ENCODE measurements around the gene HMGCS2.

Gene HMGCS2

DNA sequence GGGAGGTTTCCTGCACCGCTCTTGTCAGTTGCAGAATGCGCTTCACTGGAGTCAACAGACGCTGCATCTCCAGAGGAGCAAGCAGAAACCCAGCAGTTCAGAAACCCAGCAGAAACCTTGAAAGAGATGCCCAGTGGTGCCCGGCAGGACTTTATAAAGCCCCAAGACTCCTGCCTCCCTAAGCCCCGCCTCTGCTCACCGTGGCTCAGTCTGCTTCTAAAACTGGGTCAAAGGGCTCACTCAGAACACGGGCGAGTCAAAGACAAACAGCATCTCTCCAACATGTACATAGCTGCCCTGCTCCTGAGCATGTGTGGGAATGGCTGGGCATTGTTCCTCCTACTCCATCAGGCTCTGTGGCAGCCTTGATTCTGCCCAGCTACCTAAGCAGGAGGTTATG is at the start of gene HMGCS2:
Gene HMGCS2 (minus strand): TSS at position 128 of the 400 bp plus-strand sequence. CDS start 61 bp downstream, at position 67.
- DNase-seq = no peak
- Mint-ChIP-seq H3K36me3 (ENCODE audit: low read depth) (no peaks in the 10 kb centered on the region), H3K4me3 (no peak within 1 kb of the TSS), H3K27me3 (peaks cover 18% of the 10 kb centered on the region), H3K9me3 (no peaks in the 10 kb centered on the region), H3K4me1 (peaks cover 2% of the 10 kb centered on the region), H3K27ac (no peak within 1 kb of the TSS)
- no peak for ATAC-seq

DNA sequence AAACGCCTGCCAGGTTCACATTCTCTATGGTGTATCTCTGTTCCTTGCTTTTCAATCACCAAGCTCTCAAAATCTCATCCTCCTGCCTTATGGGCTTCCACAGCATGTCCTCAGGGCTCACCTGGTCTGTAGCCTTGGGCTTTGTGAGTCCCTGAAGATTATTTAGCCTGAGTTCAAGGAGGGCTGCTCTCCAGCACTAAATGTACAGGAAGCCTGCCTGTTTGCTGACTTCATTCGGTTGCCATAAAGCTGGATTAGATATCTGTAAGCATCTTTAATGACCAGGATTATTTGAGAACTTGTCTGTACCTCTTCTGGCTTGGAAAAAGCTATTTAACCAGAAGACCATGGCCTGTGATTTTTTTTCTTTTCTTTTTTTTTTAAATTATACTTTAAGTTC is 49.5 kb upstream of the HMGCS2 start:
- Mint-ChIP-seq H3K27ac (no peak overlapping the region), H3K27me3 (peaks cover 2% of the 10 kb centered on the region), H3K4me3 (no peak overlapping the region), H3K4me1 (no peaks in the 10 kb centered on the region), H3K36me3 (ENCODE audit: low read depth) (no peaks in the 10 kb centered on the region), H3K9me3 (no peaks in the 10 kb centered on the region)
- no peak for DNase-seq
- no peak for ATAC-seq

DNA sequence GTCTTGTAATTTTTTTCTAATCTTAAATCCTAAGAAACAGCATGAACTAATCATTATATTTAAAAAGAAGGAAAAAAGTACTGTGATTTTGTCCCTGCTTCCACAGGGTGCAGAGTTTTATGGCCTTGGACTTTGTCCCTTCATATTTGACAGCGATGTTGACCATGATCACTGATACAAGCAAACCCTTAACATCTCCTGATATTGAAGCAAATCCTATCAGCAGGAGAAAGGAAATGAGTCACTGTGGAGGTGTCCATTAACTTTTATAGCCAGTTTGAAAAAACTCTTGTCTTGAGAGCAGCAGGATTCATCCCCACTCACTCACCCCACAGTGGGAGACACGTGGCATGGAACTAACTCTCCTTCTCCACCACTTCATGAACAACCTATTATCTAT is 47.7 kb upstream of the HMGCS2 start:
- DNase-seq (no peak), ATAC-seq (no peak)
- no peaks in the 10 kb centered on the region for H3K9me3 Mint-ChIP-seq
- no peaks in the 10 kb centered on the region for H3K36me3 Mint-ChIP-seq (ENCODE audit: low read depth)
- H3K27me3 Mint-ChIP-seq = no peaks in the 10 kb centered on the region
- no peak overlapping the region for H3K4me3 Mint-ChIP-seq
- no peak overlapping the region for H3K27ac Mint-ChIP-seq
- no peaks in the 10 kb centered on the region for H3K4me1 Mint-ChIP-seq

DNA sequence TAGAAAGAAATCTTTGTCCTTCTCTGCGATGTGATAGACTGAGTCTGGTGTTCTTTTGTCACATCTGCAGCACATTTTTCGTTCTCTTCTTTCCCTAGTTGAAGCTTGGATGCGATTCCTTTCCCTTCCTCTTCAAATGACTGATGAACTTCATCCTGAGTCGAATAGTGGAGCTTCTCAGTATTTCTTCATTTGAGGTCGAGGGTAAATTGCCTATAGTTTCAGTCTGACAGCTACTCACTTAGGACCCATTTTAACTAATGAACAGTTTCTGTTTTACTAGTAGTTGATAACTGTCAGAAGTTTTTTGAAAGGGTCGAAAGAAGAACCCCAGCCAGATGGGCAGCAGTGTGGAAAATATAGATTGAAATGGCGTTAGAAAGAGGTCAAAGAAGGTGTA is 47.2 kb upstream of the HMGCS2 start:
- ATAC-seq (no peak), DNase-seq (no peak)
- no peaks in the 10 kb centered on the region for H3K36me3 Mint-ChIP-seq (ENCODE audit: low read depth)
- H3K27ac Mint-ChIP-seq = no peak overlapping the region
- H3K4me1 Mint-ChIP-seq = no peaks in the 10 kb centered on the region
- no peak overlapping the region for H3K4me3 Mint-ChIP-seq
- H3K27me3 Mint-ChIP-seq = no peaks in the 10 kb centered on the region
- no peaks in the 10 kb centered on the region for H3K9me3 Mint-ChIP-seq

DNA sequence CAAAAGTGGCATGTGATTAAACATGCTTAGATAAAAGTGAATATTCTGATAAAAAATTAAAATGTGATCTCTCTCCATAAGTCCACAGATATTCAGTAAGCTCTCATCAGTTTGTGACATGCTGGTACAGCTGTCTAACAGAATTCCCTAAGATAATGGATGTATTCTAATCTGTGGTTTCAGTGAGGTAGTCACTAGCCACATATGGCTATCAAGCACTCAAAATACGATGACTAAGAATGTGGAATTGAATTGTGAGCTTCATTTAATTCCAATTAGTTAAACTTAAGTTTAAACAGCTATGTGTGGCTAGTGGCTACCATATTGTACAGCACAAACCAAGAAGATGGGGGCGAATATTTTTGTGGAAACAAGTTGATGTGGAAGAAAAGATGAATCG is 46.7 kb upstream of the HMGCS2 start:
- Mint-ChIP-seq H3K4me3 (no peak overlapping the region), H3K27ac (no peak overlapping the region), H3K27me3 (no peaks in the 10 kb centered on the region), H3K36me3 (ENCODE audit: low read depth) (no peaks in the 10 kb centered on the region), H3K9me3 (no peaks in the 10 kb centered on the region), H3K4me1 (no peaks in the 10 kb centered on the region)
- ATAC-seq (no peak), DNase-seq (no peak)

DNA sequence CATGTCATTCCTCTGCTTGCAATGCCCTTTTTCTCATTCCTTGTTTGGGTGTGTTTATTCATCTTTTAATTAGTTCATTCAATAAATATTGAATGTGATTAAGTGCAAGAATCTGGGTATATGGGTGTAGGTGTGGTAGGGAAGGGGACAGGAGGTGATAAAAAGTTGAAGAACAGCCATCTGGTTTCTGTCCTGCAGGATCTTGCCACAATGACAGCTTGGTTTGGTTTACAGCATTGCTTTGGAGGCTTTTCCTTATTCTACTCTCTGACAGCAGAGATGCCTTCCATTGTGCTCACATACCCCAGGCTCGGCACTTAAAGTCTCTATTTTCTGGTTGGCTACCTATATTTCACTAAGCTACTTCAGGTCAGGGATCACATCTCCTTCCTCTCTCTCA is 45.6 kb upstream of the HMGCS2 start:
- DNase-seq (no peak), ATAC-seq (no peak)
- Mint-ChIP-seq H3K36me3 (ENCODE audit: low read depth) (no peaks in the 10 kb centered on the region), H3K4me1 (no peaks in the 10 kb centered on the region), H3K9me3 (no peaks in the 10 kb centered on the region), H3K27me3 (no peaks in the 10 kb centered on the region), H3K4me3 (no peak overlapping the region), H3K27ac (no peak overlapping the region)

DNA sequence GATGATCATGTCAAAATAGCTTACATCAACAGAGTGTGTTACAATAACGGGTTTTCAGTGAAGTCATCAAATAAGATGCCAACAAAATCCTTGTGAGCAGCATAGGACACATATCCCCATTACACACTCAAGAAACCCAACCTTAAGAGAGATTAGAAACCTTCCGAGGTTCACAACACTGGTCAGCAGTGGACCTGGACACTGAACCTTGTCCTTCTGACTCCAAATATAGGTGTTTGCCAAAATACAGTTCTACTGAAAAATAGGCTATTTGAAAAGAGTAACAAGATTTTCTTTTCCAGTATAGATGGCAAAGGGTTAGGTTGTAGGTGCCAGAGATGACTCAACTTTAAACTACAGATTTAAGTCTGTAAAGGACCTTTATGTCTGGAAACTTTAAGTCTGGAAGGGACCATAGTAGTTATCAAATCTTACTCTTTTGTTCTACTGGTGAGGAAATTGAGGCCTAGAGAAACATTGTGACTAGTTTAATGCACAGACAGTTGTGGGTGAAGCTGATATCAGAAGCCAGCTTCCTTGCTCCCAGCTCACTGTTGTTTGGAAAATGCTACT is 43.4 kb upstream of the HMGCS2 start:
- H3K4me1 Mint-ChIP-seq = no peaks in the 10 kb centered on the region
- H3K9me3 Mint-ChIP-seq = no peaks in the 10 kb centered on the region
- DNase-seq (no peak), ATAC-seq (no peak)
- H3K27me3 Mint-ChIP-seq = no peaks in the 10 kb centered on the region
- H3K4me3 Mint-ChIP-seq = no peak overlapping the region
- H3K27ac Mint-ChIP-seq = no peak overlapping the region
- no peaks in the 10 kb centered on the region for H3K36me3 Mint-ChIP-seq (ENCODE audit: low read depth)

DNA sequence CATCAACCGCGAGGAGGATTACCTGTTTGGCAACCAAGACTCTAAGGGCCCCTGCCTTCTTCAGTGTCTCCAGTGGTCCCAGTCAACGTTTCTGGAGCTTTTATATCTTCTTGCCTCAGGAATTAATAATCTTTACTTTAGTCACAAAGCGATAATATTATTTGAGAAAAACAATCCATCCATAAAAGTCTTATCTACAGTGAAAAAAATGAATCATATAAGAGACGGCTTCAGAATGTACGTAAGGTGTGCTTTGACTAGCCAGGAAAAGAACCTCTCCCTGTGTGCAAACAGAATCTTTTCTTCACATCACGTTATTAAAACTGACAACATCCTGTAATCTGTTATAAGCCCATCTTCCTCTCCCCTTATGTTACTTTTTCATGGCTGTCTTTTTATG is 42.7 kb upstream of the HMGCS2 start, which contains the start of gene REG4:
Gene REG4 (minus strand): TSS at position 74 of the 400 bp plus-strand sequence. CDS start 2,691 bp downstream, outside the sequence.
- Mint-ChIP-seq H3K36me3 (ENCODE audit: low read depth) (no peaks in the 10 kb centered on the region), H3K27ac (no peak within 1 kb of the TSS), H3K4me3 (no peak within 1 kb of the TSS), H3K9me3 (no peaks in the 10 kb centered on the region), H3K27me3 (no peaks in the 10 kb centered on the region), H3K4me1 (no peaks in the 10 kb centered on the region)
- no peak for DNase-seq
- no peak for ATAC-seq

DNA sequence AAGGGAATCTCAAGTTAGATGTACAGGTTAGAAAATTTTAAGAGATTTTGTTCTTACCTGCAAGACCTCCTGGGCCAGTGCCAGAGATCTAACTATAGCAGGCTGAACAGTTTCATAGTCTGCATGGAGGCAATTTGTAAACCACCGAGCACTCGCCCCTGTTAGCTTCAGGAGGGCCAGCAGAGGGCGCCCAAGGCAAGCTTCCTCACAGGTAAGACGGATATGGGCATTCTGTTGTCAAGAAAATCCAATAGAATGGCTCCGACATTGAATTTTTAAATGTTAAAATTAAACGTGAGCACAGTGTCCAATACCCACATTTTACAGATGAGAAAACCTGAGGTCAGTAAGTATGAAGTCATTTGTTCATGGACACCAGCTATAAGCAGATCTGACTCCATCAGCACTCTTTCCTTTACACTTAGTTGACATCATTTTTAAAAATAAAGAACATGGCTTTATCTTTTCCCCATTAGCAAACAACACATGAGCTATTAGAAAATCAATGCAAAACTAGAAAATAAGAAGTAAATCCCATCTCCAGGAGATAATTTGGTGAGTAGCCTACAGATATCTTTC is 40.4 kb upstream of the HMGCS2 start:
- H3K36me3 Mint-ChIP-seq (ENCODE audit: low read depth) = no peaks in the 10 kb centered on the region
- ATAC-seq = peak; percentile 77
- no peaks in the 10 kb centered on the region for H3K4me1 Mint-ChIP-seq
- H3K27me3 Mint-ChIP-seq = peaks cover 5% of the 10 kb centered on the region
- H3K4me3 Mint-ChIP-seq = no peak overlapping the region
- no peaks in the 10 kb centered on the region for H3K9me3 Mint-ChIP-seq
- DNase-seq = peak; percentile 77
- H3K27ac Mint-ChIP-seq = no peak overlapping the region

DNA sequence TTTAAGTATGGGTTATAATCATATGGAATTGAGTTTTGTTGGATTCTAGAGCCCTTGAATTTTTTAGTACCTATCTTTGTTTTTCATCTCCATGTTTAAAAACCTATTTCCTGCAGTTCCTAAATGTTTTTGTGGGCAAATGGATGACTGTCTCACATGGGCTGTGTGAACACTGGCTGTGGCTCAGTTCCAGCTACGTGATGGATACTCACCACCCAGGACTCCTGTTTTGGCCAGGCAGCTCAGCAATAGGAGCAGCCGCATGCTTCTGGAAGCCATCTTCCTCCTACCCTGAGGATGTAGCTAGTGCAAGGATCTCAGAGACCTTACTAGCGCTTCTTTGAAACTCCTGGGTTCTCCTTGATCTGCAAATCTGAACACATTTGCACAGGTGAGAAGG is 39.8 kb upstream of the HMGCS2 start:
- no peaks in the 10 kb centered on the region for H3K4me1 Mint-ChIP-seq
- H3K36me3 Mint-ChIP-seq (ENCODE audit: low read depth) = no peaks in the 10 kb centered on the region
- no peaks in the 10 kb centered on the region for H3K9me3 Mint-ChIP-seq
- H3K27me3 Mint-ChIP-seq = peaks cover 5% of the 10 kb centered on the region
- DNase-seq (no peak), ATAC-seq (no peak)
- H3K4me3 Mint-ChIP-seq = no peak overlapping the region
- H3K27ac Mint-ChIP-seq = no peak overlapping the region

DNA sequence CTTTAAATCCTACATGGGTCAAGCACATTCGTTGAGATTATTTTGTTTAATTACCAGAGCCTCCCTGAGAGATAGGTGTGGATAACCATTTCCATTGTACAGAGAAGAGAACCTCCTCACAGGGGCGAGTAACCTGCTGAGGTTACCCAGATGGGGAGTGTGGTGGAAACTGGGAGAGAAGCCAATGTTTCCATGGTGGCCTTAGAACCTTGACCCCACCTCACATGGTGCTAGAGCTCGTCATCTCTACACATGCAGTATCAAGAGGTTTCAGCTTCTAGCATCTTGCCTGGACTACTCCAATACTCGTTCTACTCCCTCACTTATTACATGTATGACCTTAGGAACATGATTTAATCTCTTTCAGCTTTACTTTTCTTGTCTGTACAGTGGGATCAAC is 37.8 kb upstream of the HMGCS2 start:
- Mint-ChIP-seq H3K36me3 (ENCODE audit: low read depth) (no peaks in the 10 kb centered on the region), H3K4me3 (no peak overlapping the region), H3K27ac (no peak overlapping the region), H3K9me3 (no peaks in the 10 kb centered on the region), H3K4me1 (no peaks in the 10 kb centered on the region), H3K27me3 (peaks cover 5% of the 10 kb centered on the region)
- ATAC-seq (peak; percentile 20), DNase-seq (no peak)

DNA sequence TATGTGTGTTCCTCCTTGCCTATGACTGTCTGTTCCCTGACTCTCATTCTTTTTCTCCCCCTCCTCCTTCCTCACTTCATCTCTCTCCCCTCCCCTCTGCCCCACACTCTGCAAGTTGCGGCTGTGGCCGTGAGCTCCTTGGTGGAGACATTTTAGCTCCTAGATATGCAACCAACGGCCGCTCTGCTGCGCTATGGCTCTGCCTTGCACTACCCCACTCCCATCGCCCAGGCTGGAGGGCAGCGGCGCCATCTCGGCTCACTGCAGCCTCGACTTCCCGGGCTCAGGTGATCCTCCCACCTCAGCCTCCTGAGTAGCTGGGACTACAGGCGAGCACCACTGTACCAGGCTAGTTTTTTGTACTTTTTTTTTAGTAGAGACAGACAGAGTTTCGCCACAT is 37.0 kb upstream of the HMGCS2 start:
- no peaks in the 10 kb centered on the region for H3K36me3 Mint-ChIP-seq (ENCODE audit: low read depth)
- H3K4me3 Mint-ChIP-seq = no peak overlapping the region
- DNase-seq (no peak), ATAC-seq (no peak)
- no peaks in the 10 kb centered on the region for H3K9me3 Mint-ChIP-seq
- H3K4me1 Mint-ChIP-seq = no peaks in the 10 kb centered on the region
- no peak overlapping the region for H3K27ac Mint-ChIP-seq
- peaks cover 5% of the 10 kb centered on the region for H3K27me3 Mint-ChIP-seq

DNA sequence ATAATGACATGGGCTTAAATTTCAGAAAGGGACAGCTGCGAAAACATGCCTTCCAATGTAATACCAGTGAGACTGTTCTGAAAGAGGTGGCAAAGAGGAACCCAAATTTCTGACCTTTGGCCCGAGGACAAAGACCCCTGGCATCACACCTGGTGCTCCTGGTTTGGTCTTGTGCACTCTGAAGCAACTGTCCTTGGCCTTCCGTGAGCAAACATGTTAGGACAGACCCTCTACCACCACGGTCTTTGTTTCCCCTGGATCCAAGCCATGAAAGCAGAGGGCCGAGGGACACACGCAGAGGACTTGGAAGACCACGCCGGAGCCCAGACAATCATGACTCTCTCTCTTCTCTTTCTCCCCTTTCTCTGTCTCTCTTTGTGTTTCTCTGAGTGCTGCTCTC is 36.5 kb upstream of the HMGCS2 start:
- no peak for ATAC-seq
- Mint-ChIP-seq H3K36me3 (ENCODE audit: low read depth) (no peaks in the 10 kb centered on the region), H3K4me1 (peaks cover under 1% of the 10 kb centered on the region), H3K9me3 (no peaks in the 10 kb centered on the region), H3K4me3 (no peak overlapping the region), H3K27ac (no peak overlapping the region), H3K27me3 (peaks cover 5% of the 10 kb centered on the region)
- no peak for DNase-seq

DNA sequence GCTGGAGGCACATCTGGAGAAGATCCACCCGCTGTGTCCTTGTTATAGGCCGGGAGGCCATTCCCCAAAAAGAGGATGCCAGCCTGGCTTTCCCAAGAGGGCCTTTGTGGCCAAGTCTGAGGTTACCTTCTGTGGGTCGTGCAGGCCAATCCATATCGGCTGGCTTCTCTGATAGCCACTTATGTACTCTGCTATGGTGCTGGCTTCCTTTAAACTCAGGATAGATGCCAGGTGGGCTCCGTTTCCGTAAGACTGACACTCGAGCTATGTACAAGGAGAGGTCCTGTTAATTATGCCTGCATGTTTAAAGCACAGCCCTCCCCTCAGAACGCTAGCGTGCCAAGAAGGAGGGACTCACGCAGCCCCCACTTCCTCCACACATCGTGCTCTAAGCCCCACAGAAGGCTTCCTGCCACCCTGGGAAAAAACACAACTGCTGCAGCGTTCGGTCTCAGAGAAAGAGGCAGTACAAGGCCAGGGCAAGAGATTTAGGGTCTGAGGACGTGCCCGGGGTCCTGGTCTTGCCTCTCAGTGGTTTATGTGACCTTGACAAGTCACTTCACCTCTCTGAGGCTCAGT is 31.0 kb upstream of the HMGCS2 start:
- no peaks in the 10 kb centered on the region for H3K27me3 Mint-ChIP-seq
- no peaks in the 10 kb centered on the region for H3K9me3 Mint-ChIP-seq

DNA sequence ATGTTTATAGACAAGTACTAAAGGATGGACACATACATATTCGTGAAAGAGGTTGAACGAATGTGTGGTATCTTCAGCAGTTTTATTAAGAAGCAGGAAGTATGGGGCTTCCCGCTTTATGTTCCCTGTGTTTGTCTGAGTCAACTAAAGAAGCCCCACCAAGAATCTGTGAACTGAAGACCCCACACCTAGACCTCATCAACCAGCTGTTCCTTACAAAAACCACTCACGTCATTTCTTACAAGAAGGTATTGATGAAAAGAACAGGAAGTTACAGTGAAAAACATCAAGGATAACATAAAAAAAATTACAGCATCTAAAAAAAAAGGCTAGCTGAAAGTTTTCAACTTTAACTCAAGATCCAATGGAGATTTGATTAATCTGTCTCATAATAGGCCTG is 30.3 kb upstream of the HMGCS2 start:
- Mint-ChIP-seq H3K27me3 (no peaks in the 10 kb centered on the region), H3K4me1 (peaks cover 32% of the 10 kb centered on the region), H3K9me3 (no peaks in the 10 kb centered on the region), H3K27ac (peak overlapping the region; percentile 76), H3K36me3 (ENCODE audit: low read depth) (no peaks in the 10 kb centered on the region), H3K4me3 (peak overlapping the region; percentile 68)
- no peak for DNase-seq
- no peak for ATAC-seq

More for the DNA sequence above, 31.0 kb upstream of the HMGCS2 start:
- DNase-seq (peak; percentile 15), ATAC-seq (peak; percentile 60)
- Mint-ChIP-seq H3K27ac (peak overlapping the region; percentile 76), H3K4me3 (peak overlapping the region; percentile 68), H3K4me1 (peaks cover 32% of the 10 kb centered on the region), H3K36me3 (ENCODE audit: low read depth) (no peaks in the 10 kb centered on the region)
